Umbilical cord (tissue), 2 donors: Measurements from ENCODE around the gene GAK. TPM values are rescaled to one million over a fixed set of nuclear protein-coding genes. Genes with fewer than 3 reads are reported as not detected.
"Not testable (repeated sequence)": the region's sequence is repeated elsewhere in the genome, so short reads cannot be mapped to it uniquely, and the experiment has no call there.

Experiments
- DNase-seq: peaks from one replicate; pipeline ENCODE4 v3.0.0-alpha.2; 2015; ENCODE audit warnings: low spot score
- total RNA-seq: library from RNA; depleted of rRNA; stranded (reverse); fragments of >200 nt; gene quantifications from one replicate; pipeline ENCODE4 v1.2.3, GENCODE V29; 2014; ENCODE audit warnings: low replicate concordance; ENCODE audit not compliant: insufficient read depth

GAK gene
- total RNA-seq: 51.5 TPM

DNA sequence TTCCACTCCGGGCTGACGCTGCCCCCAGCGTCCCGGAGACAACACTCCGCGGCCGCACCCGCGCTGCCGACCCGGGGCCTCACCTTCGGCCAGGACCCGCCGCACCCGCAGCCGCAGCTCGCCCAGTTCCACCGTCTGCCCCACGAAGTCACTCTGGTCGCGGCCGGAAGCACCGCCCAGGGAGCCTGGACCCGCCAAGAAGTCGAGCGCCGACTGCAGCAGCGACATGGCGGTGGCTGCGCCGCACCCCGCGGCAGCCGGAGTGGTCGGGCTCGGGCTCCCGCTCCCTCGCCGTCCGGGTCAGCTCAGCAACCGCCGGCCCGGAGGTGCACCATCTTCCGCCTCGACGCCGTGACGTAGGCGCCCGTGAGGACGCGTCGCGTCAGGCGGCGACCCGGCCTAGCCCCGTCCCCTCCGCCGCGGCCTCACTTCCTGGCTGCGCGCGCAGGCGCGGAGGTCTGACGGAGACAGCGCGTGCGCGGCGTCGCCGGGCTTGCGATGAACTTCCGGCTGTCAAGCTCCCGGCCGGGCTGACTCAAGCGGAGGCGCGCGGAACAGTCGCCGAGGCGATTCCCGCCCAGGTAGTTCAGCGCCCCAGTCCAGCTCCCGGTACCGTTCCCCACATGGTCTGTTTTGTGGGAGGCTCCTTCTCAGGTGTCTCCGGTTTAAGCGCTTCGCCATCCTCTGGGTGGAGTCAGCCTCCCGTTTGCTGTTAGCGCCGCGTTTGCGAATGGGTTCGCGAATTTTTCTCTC, at the start of gene GAK, which contains the start of gene TMEM175:
Gene GAK, minus strand, starts transcription at position 357 of the 753 bp plus-strand sequence. Its CDS starts 129 bp downstream, at position 228.
Gene TMEM175, plus strand, starts transcription at position 501 of the 753 bp plus-strand sequence. CDS start 15,280 bp downstream, outside the sequence.
- peak; percentile 96 for DNase-seq

DNA sequence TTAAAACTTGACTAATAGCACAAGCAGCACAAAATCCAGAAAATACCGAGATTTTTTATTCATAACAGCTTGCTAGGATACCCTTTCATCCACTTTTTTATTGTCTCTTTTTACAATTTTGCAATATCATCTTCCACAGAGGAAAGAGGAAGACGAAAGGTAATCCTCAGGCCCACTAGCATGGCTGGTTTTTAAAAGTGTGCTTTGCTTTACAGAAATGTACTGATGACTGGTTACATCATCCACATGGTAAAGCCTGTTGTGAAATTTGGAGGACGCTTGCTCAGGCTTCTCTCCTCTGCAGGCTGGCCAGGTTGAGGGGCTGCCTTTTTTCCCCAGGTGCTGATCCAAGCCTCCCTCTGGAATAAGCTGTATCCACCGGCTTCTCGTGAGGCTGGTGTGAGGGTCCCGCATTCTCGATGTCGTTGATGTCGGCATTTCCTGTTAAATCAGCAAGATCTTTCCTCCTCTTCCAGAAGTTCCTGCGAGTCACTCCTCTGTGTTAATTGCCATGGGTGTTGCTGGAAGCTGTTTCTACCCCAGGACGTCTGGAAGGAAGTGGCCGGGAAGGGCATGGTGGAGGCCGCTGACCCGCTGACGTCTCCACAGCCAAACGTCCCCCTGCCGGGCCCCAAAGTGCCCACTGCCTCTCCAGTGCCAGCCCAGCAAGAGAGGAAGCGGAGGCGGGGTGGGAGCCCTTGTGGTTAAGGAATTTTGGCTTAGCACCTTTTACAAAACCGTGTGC, 47.0 kb upstream of the GAK start:
- peak; percentile 85 for DNase-seq

DNA sequence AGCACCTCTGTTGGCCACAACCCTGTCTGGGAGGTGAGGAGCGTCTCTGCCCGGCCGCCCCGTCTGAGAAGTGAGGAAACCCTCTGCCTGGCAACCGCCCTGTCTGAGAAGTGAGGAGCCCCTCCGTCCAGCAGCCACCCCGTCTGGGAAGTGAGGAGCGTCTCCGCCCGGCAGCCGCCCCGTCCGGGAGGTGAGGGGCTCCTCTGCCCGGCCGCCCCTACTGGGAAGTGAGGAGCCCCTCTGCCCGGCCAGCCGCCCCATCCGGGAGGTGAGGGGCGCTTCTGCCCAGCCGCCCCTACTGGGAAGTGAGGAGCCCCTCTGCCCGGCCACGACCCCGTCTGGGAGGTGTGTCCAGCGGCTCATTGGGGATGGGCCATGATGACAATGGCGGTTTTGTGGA, 43.9 kb upstream of the GAK start:
- DNase-seq: not testable (repeated sequence)

DNA sequence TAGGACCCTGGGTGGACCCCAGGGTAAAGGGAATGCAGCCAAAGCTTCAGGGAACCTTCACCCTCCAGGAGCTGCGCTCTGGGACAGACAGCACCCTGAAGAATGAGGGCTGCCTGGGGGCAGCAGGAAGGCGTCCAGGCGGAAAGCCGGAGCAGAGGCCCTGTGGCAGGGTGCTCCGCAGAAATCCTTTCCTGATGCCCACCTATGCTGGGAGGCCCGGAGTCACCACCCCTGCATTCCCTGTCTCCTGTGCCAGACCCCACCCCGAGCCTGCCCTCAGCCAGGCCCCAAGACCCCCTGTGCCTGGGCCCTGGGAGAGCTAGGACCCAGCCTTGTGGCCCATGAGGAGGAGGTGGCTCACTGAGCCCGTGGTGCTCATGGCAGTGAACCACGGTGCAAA, 42.6 kb upstream of the GAK start:
- no peak for DNase-seq

DNA sequence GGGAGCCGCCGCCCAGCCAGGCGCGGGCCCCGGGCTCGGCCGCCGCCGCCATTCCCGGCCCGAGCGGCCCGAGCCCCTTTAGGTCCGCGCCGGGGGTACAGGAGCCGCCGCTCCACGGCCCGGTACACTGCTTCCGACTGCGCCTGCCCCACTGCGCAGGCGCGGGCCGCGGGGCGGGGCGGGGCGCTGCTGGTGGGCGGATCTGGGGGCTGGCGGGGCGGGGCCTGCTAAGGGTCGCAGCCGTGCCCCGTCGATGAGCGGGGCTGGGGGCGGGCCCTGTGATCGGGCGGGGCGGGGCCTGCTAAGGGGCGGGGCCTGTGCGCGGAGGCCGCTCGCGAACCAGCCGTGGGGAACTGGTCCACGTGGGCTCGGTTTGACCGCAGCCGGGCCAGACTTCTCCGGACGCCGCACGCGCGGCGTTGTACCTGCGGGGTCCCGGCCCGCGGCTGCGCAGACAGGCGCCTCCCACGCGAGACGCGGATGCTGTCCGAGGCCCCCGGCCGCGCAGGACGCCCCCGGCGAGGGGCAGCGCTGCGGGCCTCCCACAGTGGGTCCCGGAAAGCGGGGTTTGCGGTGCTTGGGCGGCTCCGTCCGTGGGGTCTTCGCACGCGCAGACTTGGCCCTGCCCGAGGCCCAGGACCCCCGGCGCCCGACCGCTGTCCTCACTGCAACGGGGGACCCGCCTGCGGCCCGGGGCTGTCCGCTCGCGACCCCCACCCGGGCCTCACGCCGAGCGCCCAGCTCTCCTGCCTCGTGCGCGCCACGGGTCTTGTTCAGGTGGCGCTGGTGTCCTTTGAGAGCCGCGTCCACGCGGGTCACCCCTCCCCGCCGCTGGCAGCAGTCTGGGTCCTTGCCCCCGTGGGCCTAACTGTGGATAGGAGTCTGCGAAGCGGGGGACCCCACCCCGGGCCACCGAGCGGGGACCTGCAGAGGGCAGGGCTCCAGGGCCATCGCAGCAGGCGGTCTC, 41.6 kb upstream of the GAK start, which contains the start of gene DGKQ:
Gene DGKQ, minus strand, starts transcription at position 139 of the 967 bp plus-strand sequence. Its CDS starts 87 bp downstream, at position 52.
- DNase-seq: peak; percentile 80

DNA sequence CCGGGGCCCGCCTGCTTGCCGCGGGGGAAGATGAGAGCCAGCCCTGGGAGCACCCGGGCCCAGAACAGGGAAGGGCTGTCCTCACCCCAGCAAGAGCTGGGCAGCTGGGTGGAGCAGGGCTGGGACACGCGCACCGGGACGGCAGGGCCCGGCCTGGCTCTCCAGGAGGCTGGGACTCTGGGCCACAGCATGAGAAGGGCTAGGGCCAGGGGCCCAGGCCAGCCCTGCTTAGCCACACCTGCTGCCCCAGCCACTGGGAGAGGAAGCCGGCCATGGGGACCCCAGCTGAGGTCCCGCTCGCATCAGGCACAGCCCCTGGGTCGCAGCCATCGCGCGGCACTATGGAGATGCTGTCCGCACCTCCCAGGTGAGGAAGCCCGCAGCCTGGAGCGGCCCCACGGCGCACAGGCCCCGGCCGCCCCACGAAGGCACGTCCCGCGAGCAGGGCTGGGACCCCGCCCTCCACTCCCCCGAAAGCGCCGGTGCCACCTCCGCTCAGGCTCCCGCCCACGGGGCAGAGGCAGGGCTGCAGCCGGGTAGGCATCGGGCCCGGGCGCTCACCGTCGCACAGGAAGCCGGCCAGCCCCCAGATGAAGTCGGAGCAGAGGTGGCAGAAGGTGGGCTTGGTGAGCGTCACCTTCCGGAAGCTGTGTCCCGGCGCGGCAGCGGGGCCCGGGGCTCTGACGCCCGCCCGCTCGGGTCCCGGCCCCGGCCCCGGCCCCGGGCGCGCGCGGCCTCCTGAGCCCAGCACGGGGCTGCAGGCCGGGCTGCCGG, 40.7 kb upstream of the GAK start:
- no peak for DNase-seq

DNA sequence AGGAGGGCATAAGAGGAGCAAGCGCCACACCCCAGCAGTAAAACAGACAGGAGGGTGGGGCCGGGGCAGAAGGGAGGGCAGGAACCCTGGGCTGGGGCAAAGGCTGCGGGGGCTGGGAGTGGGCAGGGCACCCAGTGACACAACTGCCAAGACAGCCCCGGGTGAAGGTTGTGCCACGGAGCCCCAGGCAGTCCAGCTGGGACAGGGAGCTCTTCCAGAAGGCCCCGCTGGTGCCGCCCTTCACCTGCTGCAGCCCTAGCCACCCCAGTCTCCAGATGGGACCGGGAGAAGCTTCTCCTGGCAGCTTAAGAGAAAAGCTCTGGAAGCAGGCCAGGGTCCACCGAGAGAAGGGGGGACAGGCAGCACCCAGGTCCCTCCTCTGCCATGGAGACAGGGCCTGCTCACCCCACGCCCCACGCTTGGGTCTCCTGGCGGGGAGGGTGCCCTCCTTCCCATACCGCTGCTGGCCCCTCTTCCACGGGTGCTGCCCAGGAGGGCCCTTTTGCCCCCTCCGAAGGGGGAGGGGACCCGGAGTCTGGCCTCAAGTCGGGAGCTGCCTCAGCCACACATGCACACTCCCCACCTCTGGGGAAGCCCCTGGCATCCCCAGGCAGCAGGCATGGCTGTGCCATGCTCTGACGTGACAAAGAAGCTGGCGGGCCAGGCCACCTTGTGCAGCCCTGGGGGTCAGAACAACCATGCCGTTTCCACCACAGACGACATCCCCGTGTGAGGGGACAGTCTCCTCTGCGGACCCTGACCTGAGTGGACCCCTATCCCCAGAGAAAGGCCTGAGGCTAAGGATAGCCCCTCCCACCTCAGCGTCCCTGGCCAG, 39.8 kb upstream of the GAK start:
- no peak for DNase-seq

DNA sequence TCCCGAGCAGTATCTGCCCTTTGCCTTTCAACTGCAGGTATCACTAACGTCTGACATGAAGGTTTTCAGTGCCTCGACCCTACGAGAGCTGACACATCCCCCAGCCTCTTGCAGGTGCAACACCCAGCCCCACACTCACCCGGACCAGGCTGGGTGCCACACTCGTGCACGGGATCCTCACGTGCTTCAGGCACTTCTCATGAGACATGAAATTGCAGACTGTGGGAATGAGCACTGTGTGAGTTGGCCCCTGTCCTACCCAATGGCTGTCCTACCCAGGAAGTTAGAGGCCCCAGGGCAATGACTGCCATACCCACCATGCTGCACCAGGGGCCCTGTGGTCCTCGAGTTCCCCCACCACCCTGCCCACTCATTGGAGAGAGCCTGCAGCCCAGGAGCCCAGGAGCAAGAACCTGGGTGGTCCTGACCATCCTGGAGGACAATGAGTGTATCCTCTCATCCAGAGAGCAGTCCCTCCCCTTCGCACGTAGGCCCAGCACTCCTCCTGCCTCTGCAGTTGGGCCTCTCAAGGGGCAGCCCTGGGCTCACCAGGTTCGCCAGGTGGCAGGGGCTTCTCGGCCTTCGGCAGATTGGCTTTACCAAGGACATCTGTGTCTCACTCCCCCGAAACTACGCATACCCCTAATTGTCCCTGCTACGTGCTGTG, 38.9 kb upstream of the GAK start:
- DNase-seq: no peak

DNA sequence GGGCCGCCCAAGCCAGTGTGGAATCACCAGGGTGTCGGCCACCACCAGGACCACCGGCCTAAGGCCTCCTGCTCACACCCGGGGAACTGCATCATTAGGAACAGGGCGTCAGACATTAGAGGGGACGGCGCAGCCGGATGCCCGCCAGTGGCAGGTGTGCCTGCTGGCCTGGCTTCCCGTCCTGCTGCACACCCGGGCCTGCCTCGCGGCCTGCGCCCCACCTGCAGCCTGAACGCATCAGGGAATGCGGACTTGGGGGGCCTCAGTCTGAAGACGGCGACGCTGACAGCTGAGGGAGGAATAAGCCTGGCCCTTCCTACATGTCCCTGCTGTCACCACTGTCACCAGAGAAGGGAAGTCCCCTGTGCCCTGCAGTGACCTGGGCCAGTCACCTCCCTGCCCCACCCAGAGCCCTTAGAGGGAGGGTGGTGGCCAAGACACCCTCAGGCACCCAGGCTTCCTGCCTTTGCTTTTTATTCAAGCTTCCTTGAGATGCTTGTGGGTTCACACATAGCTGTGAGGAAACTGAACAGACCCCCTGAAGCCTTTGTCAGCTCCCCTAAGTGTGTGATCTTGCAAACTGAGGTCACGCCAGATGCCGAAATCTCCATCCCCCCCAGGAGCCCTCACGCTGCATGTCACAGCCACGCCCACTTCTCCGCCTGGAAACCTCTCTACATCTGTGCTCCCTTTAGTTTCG, 38.1 kb upstream of the GAK start:
- DNase-seq: no peak

DNA sequence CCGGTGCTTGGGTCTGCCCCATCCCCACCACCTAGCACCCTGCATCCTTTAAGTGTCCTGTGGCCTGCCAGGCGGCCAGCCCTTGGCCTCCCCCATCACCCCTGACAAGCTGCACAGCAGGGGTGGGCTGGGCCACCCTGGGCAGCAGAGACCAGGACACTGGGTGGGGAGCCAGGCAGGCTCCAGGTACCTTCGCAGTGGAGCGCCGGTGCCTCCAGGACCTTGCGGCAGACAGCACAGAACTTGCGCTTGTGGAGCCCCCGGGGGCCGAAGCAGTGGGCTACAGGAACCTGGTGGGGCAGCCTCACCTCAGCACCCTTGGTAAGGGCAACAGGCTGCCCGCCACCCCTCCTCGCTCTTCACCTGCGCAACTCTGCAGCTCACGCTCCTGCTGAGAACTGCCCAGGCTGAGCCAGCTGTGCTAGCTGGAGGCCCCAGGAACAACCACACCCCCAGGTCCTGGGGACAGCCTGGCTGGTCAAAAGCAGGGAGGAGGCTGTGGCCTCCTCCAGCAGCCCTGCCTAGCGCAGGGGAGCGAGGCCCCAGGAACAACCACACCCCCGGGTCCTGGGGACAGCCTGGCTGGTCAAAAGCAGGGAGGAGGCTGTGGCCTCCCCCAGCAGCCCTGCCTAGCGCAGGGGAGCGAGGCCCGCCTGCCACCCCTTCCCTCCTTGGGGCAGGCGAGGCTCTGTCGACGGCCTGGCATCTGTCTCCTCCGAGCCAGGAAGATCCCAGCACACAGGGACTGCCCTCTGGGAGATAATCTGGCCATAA, 36.7 kb upstream of the GAK start:
- DNase-seq: peak; percentile 24

DNA sequence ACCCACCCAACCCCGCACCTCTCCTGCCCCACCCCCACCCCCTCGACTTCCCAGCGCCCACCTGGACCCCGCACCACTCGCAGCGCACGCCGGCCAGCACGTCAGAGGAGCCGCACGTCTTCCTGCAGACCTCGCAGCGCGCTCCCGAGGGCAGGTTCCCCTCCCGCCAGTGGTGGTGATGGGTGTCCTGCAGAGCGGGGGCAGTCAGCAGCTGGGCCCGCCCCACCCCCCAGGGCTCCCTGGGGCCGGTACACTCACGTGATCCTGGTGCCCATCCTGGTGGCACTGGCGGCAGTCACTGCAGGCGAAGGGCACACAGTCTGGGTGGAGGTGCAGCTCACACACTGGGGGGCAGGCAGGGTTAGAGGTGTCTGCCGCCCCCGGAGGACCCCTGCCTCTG, 36.1 kb upstream of the GAK start:
- DNase-seq: no peak

DNA sequence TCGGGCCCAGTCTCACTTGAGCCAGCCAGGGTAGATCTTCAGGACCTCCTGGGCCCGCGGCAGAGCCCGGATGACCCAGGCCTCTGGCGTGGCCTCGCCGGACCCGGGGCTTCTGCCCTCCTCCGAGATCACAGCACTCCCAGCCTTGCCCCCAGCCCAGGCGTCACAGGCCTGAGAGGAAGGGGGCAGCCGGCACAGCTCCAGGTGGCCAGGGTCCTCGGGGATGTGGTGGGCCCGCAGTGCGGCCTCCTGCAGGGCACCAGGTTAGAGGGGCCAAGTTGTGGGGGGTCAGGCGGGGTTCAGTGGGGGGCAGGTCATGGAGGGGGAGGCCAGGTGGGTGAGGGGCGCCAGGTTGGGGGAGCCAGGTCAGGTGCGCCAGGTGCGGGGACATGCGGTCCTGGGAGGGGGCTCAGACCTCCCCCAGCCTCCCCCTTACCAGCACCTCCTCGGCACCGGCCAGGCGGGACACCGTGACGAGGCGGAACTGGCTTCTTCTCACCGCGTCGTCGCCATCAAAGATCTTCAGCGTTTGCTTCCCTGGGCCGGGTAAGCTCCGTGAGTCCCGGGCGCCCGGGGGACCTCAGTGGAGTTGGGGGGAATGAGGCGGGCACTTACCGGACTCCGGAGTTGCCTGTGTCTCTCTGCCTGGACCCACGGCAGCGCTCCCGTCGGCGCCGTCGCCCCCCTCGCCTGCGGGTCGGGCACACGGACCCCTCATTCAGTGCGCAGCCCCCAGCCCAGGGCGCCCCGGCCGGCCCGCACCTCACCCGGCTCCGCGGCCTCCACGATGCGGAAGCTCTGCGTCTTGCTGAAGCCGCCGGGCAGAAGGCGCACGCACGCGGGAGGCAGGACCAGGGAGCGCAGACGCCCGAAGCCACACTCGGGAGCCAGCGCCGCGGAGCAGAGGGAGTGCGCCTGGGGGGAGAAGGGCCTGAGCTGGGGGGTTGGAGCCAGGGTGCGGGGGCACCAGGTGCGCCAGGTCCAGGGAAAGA, 35.3 kb upstream of the GAK start:
- no peak for DNase-seq

DNA sequence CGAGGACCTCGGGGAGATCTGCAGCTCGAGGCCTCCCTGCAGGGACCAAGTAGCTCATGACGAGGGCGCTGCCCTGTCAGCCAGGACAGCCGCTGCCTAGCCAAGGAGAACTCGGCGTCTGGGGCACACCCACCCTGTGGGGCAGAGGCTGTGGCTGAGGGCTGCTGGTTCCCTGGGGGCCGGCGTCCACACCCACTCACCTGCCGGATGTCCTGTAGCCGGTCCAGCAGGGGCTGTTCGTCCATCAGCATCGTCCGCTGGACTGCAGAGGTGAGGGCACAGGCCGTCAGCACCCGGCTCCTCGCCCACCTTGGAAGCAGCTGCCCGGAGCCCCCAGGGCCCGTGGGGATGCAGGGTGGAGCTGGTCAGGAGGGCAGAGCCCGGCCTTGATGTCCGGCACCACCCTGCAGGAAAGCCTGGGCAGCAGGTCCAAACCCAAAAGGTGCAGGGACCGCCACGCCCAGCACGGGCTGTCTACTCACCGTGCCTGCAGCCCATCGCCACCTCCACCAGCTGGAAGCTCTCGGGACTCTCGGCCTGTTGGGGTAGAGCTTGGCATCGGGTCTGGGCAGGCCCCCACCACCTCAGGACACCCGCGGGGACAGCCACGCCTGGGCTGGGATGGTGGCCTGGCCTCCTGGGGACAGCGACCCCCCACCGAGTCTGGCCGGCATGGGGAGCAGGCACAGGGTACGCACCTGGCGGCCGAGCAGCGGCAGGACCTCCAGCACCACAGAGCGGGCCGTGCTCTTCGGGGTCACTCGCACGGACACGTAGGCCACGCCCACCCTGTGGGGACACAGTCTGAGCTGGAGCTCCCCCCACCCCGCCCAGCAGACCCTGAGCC, 34.4 kb upstream of the GAK start:
- no peak for DNase-seq

DNA sequence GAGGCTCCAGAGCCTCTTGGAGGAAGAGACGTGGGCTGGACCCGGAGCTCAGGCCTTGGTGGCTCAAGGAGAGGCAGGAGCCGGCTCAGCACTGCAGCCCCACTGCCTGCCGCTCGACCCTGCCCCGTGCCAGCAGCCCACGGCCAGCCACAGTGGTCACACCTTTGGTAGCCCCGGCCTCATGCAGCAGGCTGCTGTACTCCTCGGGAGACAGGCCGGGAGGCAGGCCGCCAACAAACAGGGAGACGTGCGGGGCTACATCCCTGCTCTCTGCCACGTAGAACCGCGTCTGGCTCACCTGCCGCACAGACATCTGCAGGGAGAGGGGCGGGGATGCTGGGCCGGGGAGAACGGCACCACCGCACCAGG, 33.6 kb upstream of the GAK start:
- DNase-seq: no peak

DNA sequence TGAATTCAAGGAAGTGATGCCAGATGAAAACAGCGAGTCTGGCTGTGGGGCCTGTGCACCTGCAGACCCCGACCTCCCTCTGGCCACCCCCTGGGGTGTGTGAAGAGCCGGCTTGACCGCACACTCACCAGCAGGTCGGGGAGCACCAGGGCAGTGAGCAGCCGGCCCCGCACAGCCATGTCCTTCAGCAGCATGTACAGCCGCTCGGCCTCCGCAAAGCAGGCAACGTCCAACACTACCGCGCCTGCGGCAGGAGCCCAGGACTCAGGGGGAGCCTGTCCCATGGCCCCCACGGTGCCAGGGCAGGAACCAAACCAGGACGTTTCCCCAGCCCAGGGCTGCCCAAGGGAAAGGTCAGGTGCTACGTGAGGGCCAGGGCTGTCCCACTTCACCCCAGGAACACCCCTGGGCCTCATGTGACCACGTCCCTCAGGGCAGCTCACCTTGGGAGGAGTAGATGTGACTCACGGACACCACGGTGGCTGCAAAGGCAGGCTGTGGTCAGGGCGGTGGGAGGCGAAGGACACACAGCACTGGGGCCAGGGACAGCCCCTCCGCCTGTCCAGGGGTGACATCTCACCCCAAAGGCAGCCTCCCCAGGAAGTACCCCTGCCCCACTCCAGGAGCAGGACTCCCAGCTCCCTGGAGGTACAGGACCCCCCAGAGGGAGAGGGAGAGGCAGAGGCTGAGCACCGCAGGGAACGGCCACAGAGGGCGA, 33.1 kb upstream of the GAK start:
- no peak for DNase-seq
